ENCODE measurements around the gene ATP5F1E.

The ATP5F1E gene

GRCh38 chr20:58980711-58981627 lies 51.2 kb downstream of the ATP5F1E start, which contains the start of gene NELFCD:
Gene NELFCD, plus strand, starts transcription at chr20:58981256. Its CDS starts 54 bp downstream, at chr20:58981310.
- peak within 1 kb of the TSS; percentile 55 to 87 (median 78) for H3K9ac ChIP-seq (ENCODE audit: low read length in 5 of 5)
- H3K9me3 ChIP-seq (ENCODE audit: control insufficient read depth in 5 of 5, low read length in 5 of 5) = peaks cover 0 to 8% (median 4%) of the 10 kb centered on the region in 5 donors
- peaks cover 0 to 43% (median 37%) of the 10 kb centered on the region in 5 donors for H3K4me1 ChIP-seq (ENCODE audit: control insufficient read depth in 5 of 5, insufficient read depth in 5 of 5, low read length in 5 of 5)
- H3K36me3 ChIP-seq (ENCODE audit: control insufficient read depth in 5 of 5, insufficient read depth in 5 of 5, low read length in 5 of 5) = peaks cover 0 to 3% (median 0%) of the 10 kb centered on the region in 5 donors
- peak within 1 kb of the TSS; percentile 63 to 94 (median 80) for H3K4me3 ChIP-seq (ENCODE audit: low read depth in 1 of 5, low read length in 5 of 5)
- H3K27ac ChIP-seq (ENCODE audit: low read depth, low read length) = peak within 1 kb of the TSS; percentile 50
- H3K27me3 ChIP-seq (ENCODE audit: control insufficient read depth in 5 of 5, insufficient read depth in 4 of 5, low read length in 5 of 5) = no peaks in the 10 kb centered on the region

GRCh38 chr20:58978351-58979190 lies 53.6 kb downstream of the ATP5F1E start:
- H3K4me1 ChIP-seq (ENCODE audit: control insufficient read depth in 5 of 5, insufficient read depth in 5 of 5, low read length in 5 of 5) = peaks cover 0 to 20% (median 15%) of the 10 kb centered on the region in 5 donors
- no peak overlapping the region for H3K4me3 ChIP-seq (ENCODE audit: low read depth in 1 of 5, low read length in 5 of 5)
- H3K9me3 ChIP-seq (ENCODE audit: control insufficient read depth in 5 of 5, low read length in 5 of 5) = peaks cover 0 to 13% (median 9%) of the 10 kb centered on the region in 5 donors
- H3K27ac ChIP-seq (ENCODE audit: low read depth, low read length) = no peak overlapping the region
- no peaks in the 10 kb centered on the region for H3K27me3 ChIP-seq (ENCODE audit: control insufficient read depth in 5 of 5, insufficient read depth in 4 of 5, low read length in 5 of 5)
- H3K9ac ChIP-seq (ENCODE audit: low read length in 5 of 5) = no peak overlapping the region
- H3K36me3 ChIP-seq (ENCODE audit: control insufficient read depth in 5 of 5, insufficient read depth in 5 of 5, low read length in 5 of 5) = no peaks in the 10 kb centered on the region

GRCh38 chr20:58976061-58976730 lies 55.9 kb downstream of the ATP5F1E start:
- H3K9me3 ChIP-seq (ENCODE audit: control insufficient read depth in 5 of 5, low read length in 5 of 5) = peaks cover 0 to 13% (median 9%) of the 10 kb centered on the region in 5 donors
- no peak overlapping the region for H3K27ac ChIP-seq (ENCODE audit: low read depth, low read length)
- no peaks in the 10 kb centered on the region for H3K36me3 ChIP-seq (ENCODE audit: control insufficient read depth in 5 of 5, insufficient read depth in 5 of 5, low read length in 5 of 5)
- peaks cover 0 to 4% (median 0%) of the 10 kb centered on the region in 5 donors for H3K4me1 ChIP-seq (ENCODE audit: control insufficient read depth in 5 of 5, insufficient read depth in 5 of 5, low read length in 5 of 5)
- H3K9ac ChIP-seq (ENCODE audit: low read length in 5 of 5) = no peak overlapping the region
- H3K27me3 ChIP-seq (ENCODE audit: control insufficient read depth in 5 of 5, insufficient read depth in 4 of 5, low read length in 5 of 5) = no peaks in the 10 kb centered on the region
- H3K4me3 ChIP-seq (ENCODE audit: low read depth in 1 of 5, low read length in 5 of 5) = no peak overlapping the region

Data from subcutaneous abdominal adipose tissue (tissue), 5 donors.